Measurements from ENCODE around the gene TAF3.

Gene TAF3

DNA sequence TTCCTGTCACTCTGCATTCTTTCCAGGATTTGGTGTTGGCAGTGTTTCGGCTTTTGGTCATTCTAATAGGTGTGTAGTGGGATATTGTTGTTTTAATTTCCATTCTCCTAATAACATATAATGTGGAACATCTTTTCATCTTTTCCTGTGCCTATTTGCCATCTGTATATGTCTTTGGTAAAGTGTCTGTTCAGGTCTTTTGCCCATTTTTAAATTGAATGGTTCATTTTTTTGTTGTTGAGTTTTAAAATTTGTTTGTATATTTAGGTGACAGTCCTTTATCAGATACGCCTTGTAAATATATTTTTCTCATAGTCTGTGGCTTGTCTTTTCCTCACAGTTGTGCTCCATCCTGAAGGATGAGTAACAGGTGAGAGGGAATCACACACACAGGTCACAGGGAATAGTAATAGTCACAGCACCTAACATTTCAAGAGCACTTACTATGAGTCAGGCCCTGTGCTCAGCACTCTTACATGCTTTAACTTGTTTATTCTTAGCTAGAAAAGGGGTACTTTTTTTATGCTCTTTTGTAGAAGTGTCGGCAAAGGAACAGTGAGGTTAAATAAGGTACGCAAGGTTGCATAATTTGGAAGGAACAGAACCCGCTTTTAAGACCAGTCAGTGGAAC, 119.1 kb downstream of the TAF3 start:
- DNase-seq: no peak

DNA sequence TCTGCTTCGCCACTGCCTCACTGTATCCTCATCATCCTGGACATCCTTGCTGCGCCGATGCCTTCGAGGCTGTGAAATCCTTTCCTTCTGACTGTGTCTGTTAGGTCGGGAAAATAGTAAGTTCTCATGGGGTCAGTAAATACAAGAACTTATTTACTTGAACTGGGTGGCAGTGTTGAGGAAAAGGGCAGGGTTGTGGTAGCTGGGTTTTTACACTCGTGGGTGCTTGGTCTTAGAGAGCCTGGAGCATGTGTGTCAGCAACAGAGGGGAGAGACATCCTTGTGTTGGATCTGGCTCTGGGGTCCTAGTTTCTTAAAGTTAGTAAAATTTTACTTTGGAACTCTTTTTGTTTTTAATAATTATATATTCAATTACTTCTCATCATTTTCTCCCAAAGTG, 123.3 kb downstream of the TAF3 start:
- DNase-seq: no peak

DNA sequence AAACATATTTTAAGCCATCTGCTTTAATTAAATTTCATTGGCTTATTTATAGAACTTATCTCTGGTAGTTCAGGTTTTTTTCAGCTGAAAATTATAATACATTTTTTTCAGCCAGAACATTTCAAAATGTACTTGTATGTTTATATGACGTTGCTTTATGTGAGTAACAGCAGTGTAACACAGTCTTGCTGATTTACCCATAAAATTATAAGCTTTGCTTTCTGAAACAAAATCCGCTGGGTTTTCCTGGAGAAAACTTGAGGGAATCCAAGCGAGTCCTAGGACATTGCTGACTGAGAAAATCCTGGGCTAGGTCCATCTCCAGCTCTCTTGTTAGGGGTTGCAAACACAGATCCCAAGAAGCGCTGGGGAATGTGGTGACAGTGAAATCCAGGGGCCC, 124.0 kb downstream of the TAF3 start:
- no peak for DNase-seq

DNA sequence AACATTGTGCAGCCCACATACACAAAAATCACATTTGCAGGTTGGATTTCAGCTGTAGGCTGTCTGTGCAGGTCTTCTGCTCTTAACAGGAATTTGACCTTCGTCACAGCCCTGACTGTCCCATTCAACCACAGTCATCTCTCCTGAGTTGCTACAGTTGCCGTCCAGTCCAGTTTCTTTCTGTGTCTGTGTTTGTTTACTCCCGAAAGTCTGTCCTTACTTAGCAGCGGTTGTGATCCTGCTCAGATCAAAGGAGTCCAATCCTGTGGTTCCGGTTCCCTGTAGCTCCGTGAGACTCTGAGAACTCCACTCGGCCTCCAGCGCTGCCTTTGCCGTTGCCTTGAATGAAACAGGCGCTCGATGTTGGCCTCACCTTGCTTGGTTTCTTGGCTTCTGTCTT, 124.6 kb downstream of the TAF3 start:
- DNase-seq: no peak

DNA sequence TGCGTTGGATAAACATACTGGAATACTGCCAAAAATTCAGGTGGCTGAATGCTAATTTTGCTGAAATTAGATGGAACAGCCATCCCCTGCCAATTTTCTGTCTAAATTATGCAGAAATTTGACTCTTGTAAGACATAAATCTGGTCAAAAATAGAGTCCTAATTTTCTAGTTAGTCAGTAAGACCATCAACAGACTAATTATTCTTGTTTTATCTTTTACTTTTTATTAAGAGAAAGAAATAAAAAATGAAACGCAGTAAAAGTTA, 125.8 kb downstream of the TAF3 start:
- DNase-seq: no peak

DNA sequence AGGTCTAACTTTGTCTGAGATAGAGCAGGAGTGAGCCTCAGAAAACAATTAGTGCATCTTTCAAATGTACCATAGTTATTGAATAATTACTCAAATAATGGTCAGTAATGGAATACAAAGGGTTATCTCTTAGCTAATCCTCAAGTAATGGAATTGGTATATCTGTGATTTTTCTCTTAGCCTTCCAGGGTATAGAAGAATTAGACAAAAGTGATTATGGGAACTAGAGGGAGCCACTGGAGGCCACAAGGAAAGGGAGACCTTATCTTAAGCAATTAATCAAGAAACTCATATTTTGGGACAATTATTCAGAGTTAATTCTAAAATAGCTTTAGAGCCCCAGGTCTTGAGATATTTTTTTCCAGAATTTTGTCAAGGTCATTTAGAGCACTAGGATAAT, 126.2 kb downstream of the TAF3 start:
- no peak for DNase-seq

DNA sequence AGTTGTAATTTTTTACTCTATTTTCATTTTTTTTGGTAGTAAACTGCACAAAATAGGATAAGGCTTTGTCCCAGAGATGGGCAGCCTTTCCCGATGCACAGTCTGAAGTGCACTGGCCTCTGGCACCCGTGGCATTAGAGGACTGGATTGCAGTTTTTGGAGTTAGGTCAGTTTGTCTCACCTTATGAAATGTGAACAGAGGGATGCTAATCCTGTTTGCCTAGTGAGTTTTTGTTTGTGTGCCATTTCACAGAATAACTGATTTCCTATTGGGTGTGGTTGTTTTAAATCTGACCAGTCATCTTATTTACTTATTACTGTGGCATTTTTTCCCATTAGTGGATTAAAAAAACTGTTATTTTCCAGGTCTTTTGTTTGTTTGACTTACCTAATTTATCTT, 126.7 kb downstream of the TAF3 start:
- DNase-seq: no peak

DNA sequence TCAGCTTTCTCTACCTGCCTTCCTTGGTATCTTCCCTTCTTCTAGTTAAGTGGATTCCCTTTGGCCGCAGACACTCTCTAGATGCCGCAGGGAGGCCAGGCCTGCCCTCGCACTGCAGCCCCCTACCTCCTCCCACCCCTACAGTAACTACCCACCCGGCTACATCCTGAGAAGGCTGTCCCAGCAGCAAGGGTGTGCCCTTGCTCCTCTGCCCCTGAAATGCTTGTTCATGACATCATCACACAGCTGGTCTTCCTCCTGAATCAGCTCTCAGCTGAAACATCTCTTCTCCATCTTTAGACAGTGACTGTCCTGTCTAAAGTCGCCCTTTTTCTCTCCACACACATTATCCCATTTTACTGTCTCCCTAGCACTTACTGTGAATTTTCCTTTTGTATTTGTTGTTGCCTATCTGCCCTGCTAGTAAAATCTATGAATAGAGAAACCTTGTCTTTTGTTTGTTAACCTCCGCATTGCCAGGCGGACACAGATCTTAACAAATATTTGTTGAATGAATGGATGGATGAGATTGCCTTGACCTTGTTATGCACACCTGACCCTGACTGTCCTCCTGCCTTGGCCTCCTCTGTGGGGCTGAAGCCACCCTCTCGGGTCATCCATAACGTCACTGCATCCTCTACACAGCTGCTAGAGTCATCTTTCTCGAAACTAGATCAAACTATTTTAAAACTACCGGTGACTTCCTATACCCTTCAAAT, 127.3 kb downstream of the TAF3 start:
- no peak for DNase-seq

DNA sequence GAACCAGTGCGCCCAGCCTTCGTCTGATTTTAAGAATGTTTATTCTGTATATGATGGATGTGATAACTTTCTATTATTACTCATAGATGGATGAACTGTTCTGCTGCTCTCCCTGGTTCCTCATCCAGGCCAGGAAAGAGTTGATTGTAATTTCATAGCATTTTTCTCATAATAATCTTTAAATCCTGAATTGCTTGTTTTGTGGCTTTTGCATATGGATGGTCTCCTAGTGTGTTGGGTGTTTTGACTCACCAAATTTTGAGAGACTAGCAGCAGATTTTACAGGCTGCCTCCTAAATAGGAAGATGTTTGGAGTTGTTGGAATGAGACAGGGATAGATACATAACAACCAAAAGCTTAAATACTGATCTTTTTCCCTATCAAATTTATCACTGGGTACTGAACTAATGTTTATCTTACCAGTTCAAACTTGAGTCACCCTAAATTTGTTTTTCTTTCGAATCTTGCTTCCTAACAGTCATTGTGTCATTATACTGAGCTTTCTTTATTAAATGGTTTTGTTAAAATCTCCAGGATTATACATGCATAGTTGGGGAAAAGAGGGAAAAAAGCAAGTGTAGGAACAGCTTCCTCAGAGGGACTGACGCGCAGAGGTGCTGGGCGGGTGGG, 130.2 kb downstream of the TAF3 start:
- no peak for DNase-seq

DNA sequence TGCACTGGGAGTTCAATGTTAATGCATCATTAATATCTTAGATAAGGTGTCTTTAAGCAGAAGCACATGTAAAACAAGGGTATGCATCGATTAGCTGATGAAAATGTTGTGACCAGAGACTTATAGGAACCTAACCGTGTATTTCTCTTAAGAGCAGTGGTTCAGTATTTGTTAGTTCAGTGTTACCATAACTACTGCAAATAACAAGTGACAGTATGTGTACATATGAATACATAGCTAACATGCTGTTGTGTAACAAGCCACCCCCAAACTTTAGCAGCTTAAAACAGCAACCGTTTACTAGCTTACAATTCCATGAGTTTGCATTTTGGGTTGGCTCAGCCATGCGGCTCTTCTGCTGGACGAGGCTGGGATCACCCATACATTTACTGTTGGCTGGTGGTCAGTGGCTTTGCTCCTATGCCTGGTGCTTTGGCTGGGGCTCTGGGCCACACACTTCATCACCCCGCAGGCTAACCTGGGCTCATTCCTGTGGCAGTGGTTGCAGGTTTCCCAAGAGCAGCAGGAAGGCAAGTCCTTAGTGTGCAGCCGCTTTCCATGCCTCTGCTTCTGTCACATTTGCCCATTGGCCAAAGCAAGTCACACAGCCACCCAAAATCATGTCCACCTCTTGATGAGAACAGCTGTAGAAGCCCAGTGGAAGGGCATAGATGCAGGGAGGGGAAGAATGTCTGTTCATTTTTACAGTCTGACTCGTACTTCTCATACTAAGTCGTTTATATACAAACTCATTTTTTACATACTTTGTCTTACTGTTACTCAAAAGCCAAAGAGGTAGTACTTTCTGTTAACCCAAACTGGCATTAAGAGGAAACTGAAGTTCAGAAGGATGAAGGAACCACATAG, 132.9 kb downstream of the TAF3 start:
- DNase-seq: no peak

DNA sequence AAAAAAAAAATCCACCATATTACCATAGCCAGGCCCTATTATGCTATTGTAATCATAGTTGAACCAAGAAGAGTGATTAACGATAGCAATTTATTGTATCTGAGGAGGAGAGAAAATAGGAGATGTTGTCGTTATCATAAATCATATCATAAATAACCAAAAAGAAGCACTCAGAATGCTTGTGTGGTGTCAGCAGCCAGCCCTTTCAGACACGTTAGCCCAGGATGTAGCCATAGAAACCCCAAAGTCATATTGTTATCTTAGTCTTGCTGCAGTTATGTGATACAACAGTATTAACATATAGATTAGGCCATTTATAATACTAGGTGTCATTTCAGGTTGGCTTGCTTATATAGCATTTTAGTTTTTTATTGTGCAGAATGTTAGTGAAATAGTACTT, 134.0 kb downstream of the TAF3 start:
- DNase-seq: no peak

DNA sequence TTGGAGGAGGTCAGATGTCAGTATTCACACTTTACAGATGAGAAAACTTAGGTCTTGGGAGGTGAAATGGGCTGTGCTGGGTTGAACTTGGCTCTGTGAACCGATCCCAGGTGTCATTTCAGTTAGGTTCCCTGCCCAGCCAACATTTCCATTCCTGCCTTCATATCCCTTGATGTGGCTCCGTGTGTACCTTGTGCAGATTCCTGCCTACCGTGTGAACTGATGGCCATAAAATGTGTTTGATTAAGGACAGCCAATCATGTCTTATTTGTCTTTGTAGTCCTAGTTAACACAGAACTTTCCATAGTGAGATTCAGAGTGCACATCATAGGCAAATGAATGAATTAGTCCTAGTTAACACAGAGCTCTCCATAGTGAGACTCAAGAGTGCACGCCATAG, 135.1 kb downstream of the TAF3 start:
- no peak for DNase-seq

DNA sequence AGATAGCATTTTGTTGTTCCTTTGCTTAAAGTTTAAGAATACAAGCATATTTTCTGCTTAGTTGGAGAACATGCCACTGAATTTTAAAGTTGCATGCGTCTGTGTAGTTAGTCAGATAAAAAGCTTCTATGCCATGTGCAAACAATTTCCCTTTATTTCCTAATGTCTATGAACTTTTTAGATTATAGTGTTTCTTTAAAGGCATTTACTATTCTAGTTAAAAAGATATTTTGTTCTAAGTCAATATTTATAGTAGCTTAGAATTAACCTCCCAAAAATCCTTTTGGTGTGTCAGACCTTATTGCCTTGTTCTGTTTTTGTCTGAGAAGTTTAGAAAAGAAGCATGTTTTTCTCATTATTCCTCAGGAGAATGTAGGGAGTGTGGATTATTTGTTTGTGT, 137.1 kb downstream of the TAF3 start:
- no peak for DNase-seq

DNA sequence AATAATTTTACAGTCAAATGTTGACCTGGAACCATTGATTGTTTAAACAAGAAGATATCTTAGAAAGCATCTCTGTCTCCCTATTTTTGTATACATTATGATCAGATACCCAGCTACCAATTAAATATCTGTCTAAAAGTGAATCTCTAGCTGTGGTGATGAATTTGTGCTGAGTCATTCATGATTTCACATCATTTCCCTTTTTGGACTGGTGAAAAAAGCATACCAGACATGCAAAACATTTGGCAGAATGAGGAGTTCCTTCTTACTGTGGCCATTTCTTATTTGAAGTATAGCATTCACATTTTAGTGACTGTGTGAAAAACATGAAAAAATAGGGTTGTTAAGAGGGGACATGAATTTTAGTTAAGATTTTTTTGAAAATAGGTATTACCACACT, 138.2 kb downstream of the TAF3 start:
- no peak for DNase-seq

DNA sequence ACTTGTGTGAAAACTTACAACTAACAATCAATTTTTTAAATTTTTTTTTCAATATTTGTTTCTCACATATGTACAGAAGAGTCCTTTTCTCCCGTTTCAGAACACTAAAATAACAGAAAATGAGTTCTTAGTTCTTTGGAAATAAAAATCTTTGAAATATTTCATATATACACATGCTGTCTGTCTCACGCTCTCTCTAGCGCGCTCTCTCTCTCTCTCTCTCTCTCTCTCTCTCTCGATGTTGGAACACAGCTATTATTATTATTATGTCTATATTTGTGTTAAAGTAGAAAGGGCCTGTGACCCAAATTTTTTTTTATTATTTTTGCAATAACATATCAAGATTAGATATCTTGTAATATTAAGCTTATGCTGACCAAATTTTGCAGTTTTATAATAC, 139.3 kb downstream of the TAF3 start:
- DNase-seq: no peak

DNA sequence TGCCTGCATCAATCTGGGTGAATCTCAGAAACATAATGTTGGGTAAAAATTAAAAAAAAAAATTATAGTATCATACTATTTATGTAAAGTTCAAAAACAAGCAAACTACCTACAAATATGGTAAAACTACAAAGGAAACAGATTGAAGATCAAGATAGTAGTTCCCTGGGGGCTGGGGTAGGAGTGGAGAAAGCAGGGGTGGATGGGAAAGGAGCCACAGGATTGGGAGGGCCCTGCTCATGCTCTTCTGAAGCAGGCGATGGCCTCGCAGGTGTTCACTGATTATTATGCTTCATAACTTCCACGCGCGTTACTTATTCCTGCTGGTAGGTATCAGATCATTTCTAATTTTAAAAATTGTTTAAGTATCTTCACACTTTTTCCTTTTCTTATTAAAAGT, 140.1 kb downstream of the TAF3 start:
- no peak for DNase-seq

DNA sequence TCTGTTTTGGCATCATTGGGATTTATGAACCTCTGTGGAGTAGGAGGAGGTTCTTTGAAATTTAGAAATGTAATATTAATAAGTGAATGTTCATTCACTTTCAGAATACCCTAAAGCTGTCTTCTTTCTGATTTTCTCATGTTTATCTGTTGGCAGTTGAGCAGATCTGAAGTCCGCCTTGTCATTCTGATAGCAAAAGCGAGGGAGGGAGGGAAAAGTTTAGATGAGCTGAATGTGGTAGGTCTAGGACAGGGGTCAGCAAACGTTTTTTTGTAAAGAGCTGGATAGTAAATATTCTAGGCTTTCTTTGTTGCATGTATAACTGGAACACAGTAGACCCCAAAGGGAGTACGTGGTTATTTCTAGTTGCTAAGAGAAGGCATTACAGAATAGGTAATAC, 141.8 kb downstream of the TAF3 start:
- no peak for DNase-seq

DNA sequence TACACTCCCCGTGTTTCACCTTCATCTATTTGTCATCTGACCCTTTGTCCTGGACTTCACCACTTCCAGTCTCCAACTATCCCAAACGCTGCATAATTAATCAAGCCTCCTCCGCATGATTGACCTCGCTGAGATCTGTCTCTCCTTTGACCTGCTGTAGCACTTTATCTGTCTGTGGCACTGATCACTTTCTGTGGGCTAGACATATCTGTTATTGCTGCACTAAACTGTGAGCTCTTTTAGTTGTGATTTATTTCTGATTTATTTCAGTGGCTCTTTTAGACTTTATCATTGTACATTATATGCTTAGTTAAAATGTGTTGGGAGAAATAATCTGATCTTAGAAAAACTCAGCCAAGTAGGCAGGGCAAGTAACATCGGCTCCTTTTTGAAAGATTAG, 144.3 kb downstream of the TAF3 start:
- no peak for DNase-seq

DNA sequence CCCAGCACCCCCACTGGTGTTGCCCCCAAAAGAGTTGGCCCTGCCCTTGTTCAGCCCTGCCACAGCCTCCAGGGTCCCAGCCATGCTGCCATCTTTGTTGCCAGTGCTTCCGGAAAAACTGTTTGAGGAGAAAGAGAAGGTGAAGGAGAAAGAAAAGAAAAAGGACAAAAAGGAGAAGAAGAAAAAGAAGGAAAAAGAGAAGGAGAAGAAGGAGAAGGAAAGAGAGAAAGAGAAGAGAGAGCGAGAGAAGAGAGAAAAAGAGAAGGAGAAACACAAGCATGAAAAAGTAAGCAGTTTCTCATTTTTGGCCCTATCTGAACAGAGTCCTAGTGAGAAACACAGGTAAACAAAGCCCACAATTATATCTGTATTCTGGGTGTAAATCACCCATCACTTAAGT, 147.2 kb downstream of the TAF3 start:
- DNase-seq: no peak

DNA sequence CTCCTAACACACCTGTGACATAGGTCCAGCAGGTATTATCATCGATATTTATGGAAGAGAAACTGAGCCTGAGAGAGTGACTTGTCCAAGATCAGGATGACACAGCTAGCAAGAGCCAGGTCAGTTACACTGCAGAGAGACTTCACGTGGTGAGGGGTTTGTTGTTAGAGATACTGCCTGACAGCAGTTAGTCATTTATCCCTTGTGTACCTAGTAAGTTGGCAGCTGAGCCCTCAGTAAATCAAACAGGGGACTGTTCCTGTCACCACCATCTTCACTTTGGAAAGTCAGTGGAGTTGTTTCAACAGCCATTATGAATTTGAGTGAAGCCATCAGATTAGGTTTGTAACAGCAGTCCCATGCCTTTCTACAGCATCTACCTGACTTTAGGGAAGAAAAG, 148.7 kb downstream of the TAF3 start:
- DNase-seq: no peak

DNA sequence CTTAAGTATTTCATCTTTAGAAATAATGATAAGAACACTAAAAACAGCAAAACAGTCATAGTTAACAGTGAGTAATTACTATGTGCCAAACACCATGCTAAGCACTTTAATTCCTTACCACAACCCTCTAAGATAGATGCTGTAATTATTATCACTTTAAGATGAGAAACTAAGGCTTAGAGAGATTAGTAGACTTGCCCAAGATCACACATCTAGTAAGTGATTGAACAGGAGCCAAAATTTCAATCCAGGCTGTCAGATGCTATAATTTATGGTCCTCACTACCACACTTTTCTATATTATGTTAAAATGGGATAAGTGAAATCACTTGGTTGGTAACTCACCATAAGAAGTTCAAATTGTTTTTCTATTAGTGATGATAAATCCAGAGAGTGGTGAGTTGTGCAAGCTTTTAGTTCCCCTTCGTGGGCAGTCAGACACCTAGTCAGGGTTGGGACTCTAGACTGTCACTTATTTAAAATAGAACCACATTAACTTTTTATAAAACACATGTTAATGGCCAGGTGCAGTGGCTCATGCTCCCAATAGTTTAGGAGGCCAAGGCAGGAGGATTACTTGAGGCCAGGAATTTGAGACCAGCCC, 150.3 kb downstream of the TAF3 start:
- no peak for DNase-seq

DNA sequence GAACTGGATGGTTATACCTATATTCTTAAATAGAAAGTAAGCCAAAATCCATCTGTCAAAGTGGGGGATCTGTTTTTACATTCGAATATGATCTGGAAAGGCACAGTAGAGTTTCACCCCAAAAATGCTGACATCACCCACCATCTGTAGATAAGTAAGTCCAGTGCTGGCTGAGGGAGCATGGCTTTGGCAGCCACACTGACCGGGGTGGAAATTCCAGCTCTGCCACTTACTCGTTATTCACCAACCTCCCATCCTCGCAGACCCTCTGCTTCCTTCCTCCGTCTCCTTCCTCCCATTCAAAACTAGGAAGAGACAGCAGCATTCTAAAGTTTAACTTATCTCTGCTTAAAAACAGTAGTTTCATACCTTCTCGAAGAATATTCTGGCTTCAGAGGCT, 151.3 kb downstream of the TAF3 start:
- DNase-seq: no peak

DNA sequence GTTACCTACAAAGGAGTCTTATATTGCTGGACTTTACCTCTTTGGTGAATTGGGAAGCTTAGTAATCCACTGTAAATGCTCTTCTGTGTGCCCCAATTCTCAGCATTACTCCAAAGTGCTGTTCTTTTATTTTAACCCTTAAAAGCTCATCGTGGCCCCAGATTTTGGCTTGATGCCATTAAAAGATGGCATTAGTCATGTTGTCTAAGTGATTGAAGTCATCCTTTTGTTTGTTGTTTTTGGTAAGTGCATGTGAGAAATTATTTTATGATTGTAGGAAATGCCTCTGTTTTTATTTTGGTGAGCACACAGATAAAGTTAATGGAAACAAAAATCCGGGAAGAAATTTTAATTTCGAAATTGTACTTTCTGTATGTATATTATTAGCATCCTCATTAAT, 153.6 kb downstream of the TAF3 start:
- no peak for DNase-seq

DNA sequence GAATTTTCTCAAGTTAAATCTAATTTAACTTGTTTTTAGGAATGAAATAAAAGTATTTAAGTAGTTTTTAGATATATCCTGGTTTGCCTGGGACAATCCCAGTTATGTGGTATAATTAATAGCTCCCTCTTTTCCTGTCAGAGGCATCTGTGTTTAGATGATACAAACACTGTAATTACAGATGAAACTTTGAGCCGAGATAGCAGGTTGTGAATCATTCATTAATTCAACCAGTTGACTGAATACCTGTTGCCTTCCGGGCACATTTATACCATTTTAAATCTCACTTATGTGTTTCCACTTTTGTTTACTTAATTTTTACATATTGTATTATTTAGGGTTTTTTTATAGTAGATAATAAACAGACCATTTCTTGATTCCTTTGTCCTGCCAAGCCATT, 154.1 kb downstream of the TAF3 start:
- no peak for DNase-seq
